ENCODE data around the gene CCSER1. TPM values are rescaled to one million over a fixed set of nuclear protein-coding genes. Genes with fewer than 3 reads are reported as not detected.

Gene CCSER1
- 0.24 TPM in 1 of 3 replicates, not detected in the others for total RNA-seq
- long read RNA-seq = 0 reads

- H3K4me1 Mint-ChIP-seq (ENCODE audit: low read depth) = peaks cover 15% of the 10 kb centered on the region
- H3K27me3 Mint-ChIP-seq (ENCODE audit: low read depth) = peaks cover 50% of the 10 kb centered on the region
- peak within 1 kb of the TSS; percentile 97 for H3K4me3 Mint-ChIP-seq (ENCODE audit: unreplicated experiment)
- DNase-seq (ENCODE audit: low spot score) = no peak
- H3K9me3 Mint-ChIP-seq (ENCODE audit: low read depth) = no peaks in the 10 kb centered on the region
- no peak for TF ChIP-seq CTCF (IDR thresholded peaks at IDR 0.05)
- no peaks in the 10 kb centered on the region for H3K36me3 Mint-ChIP-seq (ENCODE audit: low read depth)
- peak within 1 kb of the TSS; percentile 45 for H3K27ac Mint-ChIP-seq (ENCODE audit: unreplicated experiment)
Observed at GRCh38 chr4:90127223-90127705, at the start of gene CCSER1. TSS of gene CCSER1 (plus strand) at chr4:90127394.

GRCh38 chr4:90078440-90078839, 48.8 kb upstream of the CCSER1 start:
- H3K27ac Mint-ChIP-seq (ENCODE audit: unreplicated experiment) = no peak overlapping the region
- no peak for DNase-seq (ENCODE audit: low spot score)
- no peak for TF ChIP-seq CTCF (IDR thresholded peaks at IDR 0.05)
- no peaks in the 10 kb centered on the region for H3K9me3 Mint-ChIP-seq (ENCODE audit: low read depth)
- H3K4me1 Mint-ChIP-seq (ENCODE audit: low read depth) = no peaks in the 10 kb centered on the region
- peaks cover 7% of the 10 kb centered on the region for H3K27me3 Mint-ChIP-seq (ENCODE audit: low read depth)
- H3K36me3 Mint-ChIP-seq (ENCODE audit: low read depth) = no peaks in the 10 kb centered on the region
- no peak overlapping the region for H3K4me3 Mint-ChIP-seq (ENCODE audit: unreplicated experiment)

- Mint-ChIP-seq H3K27ac (ENCODE audit: unreplicated experiment) (no peak overlapping the region), H3K4me1 (ENCODE audit: low read depth) (no peaks in the 10 kb centered on the region), H3K27me3 (ENCODE audit: low read depth) (peaks cover 1% of the 10 kb centered on the region), H3K36me3 (ENCODE audit: low read depth) (no peaks in the 10 kb centered on the region), H3K4me3 (ENCODE audit: unreplicated experiment) (no peak overlapping the region), H3K9me3 (ENCODE audit: low read depth) (no peaks in the 10 kb centered on the region)
- DNase-seq (ENCODE audit: low spot score) = no peak
- TF ChIP-seq CTCF (IDR thresholded peaks at IDR 0.05) = no peak
Observed at GRCh38 chr4:90080116-90080515, 47.1 kb upstream of the CCSER1 start.

- Mint-ChIP-seq H3K4me3 (ENCODE audit: unreplicated experiment) (no peak overlapping the region), H3K4me1 (ENCODE audit: low read depth) (no peaks in the 10 kb centered on the region), H3K36me3 (ENCODE audit: low read depth) (no peaks in the 10 kb centered on the region), H3K9me3 (ENCODE audit: low read depth) (no peaks in the 10 kb centered on the region), H3K27ac (ENCODE audit: unreplicated experiment) (no peak overlapping the region), H3K27me3 (ENCODE audit: low read depth) (peaks cover 1% of the 10 kb centered on the region)
- TF ChIP-seq CTCF (IDR thresholded peaks at IDR 0.05) = no peak
- DNase-seq (ENCODE audit: low spot score) = no peak
Observed at GRCh38 chr4:90081432-90082144, 45.6 kb upstream of the CCSER1 start.

- Mint-ChIP-seq H3K27ac (ENCODE audit: unreplicated experiment) (no peak overlapping the region), H3K4me1 (ENCODE audit: low read depth) (no peaks in the 10 kb centered on the region)
Observed at GRCh38 chr4:90082449-90082848, 44.7 kb upstream of the CCSER1 start.

More at GRCh38 chr4:90082449-90082848, 44.7 kb upstream of the CCSER1 start:
- DNase-seq (ENCODE audit: low spot score) = no peak
- Mint-ChIP-seq H3K36me3 (ENCODE audit: low read depth) (no peaks in the 10 kb centered on the region), H3K27me3 (ENCODE audit: low read depth) (peaks cover 1% of the 10 kb centered on the region), H3K4me3 (ENCODE audit: unreplicated experiment) (no peak overlapping the region), H3K9me3 (ENCODE audit: low read depth) (no peaks in the 10 kb centered on the region)
- TF ChIP-seq CTCF (IDR thresholded peaks at IDR 0.05) = no peak
